HG02852 (cell line): ENCODE measurements around the gene TBCC.

Source experiments
- ATAC-seq: cut with Tn5 transposase; IDR thresholded peaks from one replicate; pipeline ENCODE4 v1.9.1; 2021; ENCODE audit warnings: mild to moderate bottlenecking, moderate library complexity; ENCODE audit not compliant: unreplicated experiment

Gene TBCC

DNA sequence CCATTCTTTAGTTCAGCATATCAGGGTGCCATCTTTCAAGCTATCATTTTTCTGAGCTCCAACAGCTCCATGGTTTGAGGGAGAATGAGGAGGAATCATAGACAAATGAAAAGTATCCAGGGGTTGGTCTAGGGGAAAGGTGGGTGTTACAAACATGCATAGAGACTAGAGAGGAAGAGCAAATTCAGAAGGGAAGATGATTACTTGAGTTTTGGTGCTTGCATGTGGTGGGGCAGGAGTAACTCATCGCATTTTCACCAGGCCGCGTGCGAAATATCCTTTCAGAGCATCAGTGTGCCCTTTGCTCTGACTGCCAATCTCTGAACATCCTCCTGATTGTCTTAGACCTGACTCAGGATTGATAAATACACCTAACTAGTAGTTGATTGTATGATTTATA is 28.3 kb upstream of the TBCC start:
- ATAC-seq = no peak

DNA sequence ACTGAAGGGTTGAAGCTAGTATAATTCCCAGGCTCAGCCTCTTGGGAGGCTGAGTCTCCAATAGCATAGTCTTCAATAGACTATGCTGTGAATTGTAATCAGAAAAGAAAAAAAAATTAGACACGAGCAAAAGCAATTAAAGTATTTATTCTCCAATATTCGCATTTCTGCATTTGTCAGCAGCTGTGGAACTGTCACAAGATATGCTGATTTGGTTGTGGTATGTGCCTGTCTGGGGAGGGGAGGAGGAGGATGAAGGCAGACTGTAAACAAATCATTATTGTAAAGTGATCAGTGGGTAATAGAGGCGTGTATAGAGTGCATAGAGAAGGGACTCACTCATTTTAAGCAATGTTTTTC is 25.8 kb upstream of the TBCC start:
- no peak for ATAC-seq

DNA sequence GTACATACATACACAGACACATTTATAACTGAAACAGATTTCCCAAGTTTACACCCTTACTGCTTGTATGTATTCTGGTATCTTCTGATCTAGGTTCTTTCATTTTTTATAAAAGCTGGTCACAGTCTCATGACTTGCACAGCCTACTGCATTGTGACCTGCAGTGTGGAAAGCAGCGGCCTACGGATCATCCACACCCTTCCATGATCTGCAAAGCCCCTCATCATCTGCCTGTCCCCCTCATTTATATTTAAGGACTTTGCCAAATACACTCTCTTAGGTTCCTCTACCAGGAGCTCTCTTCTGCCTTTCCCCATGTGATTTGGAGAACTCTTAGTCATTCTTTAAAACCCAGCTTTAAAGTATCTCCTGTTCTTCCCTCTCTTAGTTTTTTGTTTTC is 23.9 kb upstream of the TBCC start:
- ATAC-seq = no peak

DNA sequence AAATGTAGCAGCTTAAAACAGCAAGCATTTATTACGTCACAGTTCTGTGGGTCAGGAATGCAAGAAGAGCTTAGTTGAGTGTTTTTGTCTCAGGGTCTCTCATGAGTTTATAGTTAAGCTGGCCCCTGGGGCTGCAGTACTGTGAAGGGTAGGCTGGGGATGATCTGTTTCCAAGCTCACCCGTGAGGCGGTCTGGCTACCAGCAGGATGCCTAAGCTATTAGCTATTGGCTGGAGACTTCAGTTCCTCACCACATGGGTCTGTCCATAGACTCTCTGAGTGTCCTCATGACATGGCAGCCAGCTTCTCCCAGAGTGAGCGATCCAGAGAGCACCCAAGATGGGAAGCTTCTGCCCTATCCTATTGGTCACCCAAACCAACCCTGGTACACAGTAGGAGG is 23.1 kb upstream of the TBCC start:
- no peak for ATAC-seq

DNA sequence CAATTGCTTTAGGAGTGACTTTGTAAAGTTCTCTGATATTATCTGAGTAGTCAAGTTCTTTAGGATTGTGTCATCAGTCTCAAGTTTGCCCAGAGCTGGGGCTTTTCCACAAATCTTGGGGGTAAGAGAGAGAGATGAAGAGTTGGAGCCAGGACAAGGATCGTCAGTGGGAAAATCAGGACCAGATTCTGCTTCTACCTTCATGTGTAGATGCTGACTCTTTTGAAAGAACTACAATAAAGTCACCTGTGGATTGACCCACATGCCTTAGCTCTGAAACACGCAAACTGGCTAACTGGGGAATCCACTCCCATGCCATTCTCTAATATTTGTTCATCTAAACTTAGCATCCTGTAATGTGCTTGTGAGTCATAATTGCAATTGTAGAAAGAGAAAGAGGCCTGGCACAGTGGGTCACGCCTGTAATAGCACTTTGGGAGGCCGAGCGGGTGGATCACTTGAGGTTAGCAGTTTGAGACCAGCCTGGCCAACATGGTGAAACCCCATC is 20.3 kb upstream of the TBCC start:
- no peak for ATAC-seq

DNA sequence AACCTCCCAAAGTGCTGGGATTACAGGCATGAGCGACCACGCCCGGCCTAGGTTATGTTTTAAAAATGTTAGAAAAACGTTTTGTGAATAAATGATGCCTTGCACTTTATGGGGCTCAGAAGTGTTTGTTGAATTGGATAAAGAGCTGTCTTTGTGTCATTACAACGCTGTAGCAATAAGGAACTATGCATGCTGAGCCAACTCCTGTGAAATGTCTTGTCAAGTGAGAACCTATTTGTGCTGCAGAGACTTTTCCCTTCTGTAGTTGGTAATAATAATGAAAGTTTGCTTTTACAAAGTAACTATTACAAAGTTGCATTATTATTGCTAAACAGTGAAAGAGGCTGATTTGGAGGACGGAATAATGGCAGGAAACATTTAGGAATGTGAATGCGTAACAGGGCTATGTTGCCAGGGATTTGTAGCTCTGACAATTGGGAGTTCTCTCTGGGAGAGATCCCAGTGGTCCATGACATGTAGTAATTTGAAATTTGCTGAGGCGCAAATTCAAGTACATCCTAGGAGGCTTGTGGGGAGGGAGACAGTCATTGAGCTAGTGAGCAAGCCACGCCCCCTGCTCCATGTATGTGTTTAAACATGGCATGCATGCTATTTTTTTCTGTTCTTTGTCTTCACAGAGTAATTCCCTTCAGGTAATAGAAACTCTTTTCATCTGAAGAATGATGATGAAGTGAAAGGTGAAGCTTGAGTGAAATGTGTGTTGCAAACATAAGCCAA is 19.2 kb upstream of the TBCC start:
- no peak for ATAC-seq

DNA sequence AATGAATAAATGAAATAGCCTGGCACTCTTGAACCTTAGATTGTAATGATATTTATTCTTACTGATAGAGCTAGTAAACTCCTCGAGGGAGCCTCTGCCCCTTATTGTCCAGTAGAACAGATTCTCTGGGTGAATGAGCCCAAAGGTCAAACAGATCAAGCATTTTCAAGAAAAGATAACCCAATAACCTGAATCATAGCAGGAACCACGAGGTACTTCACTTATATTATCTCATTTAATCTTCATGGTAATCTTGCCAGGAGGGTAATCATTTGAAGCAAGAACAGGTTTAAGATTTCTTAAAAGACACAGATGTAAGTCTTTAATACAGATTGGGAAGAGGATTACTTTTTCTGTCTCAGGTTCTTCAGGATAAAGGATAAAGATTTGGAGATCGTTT is 17.0 kb upstream of the TBCC start:
- no peak for ATAC-seq

DNA sequence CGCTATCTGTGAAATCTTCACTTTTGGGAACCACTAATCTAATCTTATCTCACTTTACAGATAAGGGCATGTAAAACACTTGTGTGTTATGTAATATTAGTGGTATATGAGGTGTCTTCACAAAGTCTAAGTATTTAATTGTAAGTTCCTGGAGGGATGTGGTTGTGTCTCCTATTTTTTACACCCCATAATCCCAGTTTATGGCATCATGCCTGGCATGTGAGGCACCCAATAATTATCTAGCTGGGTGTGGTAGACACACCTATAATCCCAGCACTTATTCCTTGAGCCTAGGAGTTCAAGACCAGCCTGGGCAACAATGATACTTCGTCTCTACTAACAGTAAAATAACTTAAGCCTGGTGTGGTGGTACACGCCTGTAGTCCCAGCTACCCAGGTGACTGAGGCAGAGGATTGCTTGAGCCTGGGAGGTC is 16.5 kb upstream of the TBCC start:
- no peak for ATAC-seq

DNA sequence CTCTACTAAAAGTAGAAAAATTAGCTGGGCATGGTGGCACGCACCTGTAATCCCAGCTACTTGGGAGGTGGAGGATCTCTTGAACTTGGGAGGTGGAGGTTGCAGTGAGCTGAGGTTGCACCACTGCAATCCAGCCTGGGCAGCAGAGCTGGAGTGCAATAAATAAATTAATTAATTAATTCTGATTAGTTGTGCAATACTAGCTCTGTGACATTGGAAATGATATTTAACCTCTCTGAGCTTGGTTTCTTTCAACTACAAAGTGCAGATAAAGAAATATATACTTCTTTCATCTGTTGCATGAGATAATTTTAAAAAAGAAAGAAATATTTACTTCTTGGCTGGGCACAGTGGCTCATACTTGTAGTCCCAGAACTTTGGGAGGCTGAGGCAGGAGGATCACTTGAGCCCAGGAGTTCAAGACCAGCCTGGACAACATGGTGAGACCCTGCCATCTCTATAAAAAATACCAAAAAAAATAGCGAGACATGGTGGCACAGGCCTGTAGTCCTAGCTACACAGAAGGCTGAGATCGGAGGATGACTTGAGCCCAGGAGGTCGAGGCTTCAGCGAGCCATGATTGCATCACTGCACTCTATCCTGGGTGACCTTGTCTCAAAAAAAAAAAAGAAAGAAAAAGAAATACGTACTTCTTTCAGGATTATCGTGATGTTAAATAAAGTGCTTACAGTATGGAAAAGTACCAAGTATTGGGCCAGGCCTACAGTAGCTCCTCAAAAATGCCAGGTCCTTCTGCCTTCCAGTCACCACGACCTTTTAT is 15.6 kb upstream of the TBCC start:
- ATAC-seq = no peak

DNA sequence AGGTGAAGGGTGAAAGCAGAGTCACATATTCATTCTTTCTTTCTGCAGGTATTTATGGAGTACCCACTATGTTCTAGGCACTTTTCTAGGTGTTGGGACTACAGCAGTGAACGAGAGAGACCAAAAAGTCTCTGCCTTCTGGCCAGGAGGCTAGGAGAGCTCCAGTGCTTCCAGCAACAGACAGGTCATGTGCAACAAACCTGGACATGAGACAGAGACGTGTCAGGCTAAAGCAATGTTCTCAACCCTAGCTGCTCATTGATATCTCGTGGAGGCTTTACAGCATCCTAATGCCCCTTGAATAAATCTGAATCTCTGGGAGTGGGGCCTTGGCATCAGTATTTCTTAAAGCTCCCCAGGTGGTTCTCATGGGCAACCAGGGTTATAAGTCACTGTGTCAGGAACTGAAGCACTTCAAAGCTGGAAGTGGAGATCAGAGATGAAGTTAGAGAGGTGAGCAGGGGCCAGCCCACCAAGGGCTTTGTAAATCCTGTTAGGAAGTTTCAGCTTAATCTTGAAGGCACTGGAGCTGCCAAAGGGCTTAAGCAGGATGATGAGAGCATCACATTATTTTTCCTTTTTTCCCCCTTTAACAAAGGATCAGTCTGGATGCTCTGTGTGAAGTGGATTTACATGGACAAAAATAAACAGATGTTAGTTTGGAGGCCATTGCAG is 13.0 kb upstream of the TBCC start:
- no peak for ATAC-seq

DNA sequence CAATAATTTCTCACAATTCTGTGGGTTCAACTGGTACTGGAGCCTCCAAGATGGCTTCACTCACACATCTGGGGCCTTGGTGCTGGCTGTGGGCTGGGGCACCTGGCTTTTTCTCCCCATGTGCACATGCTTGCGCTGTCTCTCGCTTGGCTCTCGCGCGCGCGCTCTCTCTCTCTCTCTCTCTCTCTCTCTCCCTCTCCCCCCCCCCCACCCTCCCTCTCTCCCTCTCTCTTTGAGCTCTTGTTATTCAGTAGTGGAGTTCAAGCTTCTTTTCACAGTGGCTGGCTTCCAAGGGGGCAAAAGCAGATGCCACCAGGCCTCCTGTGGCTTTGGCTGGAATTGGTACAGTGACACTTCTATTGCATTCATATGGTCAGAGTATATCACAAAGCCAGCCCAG is 10.8 kb upstream of the TBCC start:
- no peak for ATAC-seq

DNA sequence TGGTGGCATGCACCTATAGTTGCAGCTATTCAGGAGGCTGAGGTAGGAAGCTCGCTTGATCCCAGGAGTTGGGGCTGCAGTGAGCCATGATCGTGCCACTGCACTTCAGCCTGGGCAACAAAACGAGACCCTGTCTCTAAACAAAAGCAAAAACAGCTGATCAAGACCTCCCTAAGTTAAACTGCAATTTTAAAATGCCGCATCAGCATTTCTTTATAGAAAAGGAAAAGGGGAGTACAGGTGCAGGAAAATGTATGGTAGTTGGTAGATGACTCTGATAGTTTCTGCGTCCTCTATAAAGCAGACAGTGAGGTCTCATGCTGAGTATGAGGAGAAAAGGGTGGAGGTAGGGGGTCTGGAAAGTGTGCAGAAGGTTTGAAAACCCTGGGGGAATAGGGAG is 8.9 kb upstream of the TBCC start:
- ATAC-seq = no peak

DNA sequence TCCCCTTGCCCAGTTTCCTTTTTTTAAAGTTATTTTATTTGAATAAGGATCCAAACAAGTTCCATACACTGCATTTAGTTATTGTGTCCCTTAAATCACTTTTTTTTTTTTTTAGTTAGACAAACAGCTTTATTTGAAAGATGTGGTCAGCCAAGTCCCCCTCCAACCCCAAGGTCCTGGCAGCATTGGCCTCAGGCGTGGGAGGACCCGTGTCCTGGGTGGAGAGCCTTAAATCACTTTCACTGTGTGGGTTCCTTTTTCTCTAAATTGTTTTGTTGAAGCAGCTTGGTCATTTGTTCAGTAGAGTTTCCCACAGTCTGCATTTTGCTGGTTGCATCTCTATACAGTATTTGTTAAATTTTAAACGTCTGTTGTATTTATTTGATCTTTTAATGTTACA is 5.2 kb upstream of the TBCC start:
- no peak for ATAC-seq

DNA sequence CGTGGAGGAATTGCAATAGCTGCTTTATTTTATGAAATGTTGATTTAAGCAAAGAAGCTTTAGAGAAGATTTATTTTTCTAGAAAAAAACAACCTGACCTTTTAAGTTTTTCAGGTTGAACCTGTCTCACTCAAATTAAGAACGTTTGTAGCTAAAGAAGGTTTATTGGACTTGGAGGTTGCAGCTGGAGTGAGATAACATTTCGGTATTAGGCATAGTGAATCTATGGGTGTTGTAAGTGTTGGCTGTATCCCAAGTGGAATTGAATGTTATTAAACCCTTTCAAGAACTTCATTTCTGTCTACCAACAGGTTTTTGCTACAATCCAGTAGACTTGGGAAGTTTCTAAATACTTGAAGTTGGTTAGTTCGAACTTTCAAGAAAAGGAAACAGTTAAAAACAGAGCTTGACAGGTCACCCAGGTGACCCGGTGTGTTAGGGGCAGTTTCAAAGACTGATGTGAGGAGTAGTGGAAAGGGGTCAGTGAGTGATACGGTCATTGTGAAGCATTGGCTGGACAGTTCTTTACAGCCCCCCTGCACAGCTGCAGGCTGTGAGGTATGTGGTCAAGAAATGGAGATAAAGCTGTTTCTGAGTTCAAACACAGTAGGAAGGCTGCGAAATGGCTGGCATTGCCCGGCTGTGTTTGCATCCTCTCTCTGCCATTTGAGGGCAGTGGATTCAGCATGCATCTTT is 2.4 kb upstream of the TBCC start:
- ATAC-seq = no peak

DNA sequence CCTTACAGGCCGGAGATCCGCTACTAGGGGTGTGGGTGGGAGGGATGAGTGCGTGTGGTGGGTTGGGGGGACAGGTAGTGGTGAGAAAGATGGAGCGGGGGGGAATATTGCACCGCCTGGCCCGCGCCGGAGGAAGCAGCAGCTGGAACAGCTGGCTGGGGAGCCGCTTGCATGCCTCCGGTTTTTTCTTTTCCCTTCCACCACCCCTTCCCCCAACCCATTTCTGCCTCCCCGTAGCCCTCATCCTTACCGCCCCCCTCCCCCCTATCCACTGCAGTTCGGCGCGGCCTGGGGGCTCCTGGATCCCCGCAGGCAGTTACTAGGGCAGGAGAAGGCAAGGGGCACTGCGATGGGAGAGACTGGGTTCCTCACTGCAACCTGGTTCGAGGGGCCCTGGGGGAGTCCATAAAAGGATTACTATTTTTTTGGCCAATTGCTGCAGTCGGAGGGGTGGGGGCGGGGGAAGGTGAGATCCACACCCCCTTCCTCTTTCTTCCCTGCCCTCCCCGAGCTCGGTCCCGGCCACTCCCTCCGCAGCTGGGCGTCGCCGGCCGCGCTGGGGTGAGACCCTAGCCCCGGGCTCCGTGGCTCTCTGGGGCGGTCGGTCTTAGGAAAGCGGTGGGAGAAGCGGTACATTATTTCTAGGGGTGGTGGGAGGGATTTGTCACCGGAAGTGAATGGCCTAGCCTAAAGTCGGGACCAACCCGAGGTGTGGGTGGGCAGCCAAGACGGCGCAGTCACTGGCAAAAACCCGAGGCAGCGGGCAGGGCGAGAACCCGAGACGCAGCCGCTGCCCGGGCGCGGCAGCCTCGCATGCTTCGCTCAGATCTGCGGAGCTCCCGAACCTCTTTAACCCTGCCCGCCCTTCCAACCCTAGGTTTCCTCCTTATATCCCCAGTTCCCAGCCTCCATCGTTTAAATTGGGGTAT is 824 bp upstream of the TBCC start:
- peak; percentile 58 for ATAC-seq

DNA sequence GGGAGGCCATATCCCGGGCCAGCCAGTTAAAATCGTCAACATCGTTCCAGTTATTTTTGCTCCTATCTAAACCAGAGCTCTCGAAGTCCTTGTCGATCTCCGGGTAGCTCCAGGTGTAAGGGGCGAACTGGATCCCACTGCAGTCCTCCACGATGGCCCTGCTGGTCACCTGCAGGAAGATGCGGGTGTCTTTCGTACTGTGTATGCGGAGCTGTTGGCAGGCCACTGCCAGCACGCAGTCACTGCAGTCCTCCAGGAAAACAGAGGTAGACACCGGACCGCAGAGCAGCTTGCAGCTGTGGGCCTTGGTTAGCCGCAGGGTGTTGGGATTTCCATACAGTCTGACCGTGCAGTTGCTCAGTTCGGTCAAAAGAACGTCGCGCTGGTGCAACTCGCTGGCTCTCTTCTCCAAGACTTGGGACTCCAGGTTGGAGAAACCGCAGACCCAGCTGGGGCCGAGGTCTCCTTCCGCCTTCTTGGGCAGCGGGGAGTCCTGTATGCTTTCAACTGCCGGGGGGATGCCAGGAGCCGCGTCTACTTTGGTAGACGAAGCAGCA is 742 bp downstream of the TBCC start:
- no peak for ATAC-seq

DNA sequence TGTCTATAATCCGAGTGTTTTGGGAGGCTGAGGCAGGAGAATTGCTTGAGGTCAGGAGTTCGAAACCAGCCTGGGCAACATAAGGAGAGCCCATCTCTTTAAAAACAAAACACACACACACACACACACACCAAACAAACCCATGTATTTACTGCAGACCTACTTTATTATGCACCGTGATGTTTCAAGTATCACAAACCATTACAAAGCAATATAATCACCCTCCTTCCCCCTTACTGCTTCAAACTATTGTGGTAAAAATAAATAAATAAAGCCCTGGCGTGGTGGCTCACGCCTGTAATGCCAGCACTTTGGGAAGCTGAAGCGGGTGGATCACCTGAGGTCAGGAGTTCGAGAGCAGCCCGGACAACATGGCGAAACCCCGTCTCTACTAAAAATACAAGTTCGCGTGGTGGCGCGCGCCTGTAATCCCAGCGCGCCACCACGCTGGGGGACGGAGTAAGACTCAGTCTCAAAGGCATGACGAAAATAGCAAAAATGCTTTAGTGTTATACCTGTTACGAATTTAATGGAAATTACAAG is 1.5 kb downstream of the TBCC start:
- no peak for ATAC-seq

DNA sequence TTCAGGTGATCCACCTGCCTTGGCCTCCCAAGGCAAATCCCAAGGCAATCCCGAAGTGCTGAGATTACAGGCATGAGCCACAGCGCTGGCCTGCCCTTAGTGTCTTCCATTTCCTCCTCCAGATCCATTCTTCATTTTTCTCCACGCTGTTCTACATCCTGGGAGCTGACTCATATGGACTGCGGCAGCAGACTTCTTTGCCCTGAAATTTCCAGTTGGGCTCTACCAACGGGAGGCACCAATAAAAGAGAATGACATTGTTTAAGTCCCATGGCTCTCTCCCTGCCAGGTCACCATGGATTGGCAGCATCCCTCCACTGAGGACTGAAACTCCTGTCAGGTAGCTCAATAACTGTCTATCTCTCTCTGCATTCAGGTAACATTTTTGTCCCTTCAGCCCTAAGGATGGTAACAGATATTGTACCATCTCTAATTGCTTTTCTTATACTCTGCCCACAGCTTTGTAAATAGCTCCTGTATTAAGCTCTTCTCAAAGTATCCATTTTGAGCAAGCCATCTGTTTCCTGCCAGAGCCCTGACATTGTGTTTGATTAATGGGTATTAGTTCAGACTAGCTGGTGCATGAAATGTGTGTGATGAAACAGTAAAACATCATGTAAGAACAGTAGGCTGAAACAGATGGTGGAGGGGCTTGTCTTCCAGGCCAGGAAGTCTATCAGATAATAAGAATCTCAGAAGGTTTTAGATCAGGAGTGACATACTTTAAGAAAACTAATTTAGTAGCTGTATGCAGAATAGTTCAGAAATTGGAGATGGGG is 3.6 kb downstream of the TBCC start:
- ATAC-seq = no peak

DNA sequence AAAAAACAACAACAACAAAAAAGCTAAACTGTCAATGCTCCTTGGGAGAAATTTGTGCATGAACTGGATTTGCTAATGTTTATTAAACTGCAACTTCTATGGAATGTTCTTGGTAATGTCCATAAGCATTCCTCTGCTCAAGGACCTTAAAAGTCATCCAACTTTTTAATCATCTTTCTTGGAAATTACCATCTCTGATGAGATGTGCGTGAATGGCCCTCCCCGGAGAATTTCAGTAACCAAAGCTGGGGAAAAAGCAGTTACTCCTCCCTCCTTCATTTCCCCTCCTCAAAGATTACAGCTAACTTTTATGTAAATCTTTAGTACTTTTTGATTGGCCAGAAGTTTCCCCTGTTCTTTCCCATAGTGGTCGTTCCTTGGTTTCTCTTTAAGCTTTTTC is 5.2 kb downstream of the TBCC start:
- ATAC-seq = no peak
